NCI-H146 treated with DMSO at 0.1 percent for 48 hours (cell line): Measurements from ENCODE around the gene HMGCR.

Experiments
- DNase-seq: peaks from one replicate; lab custom pipeline; 2025; ENCODE audit not compliant: unreplicated experiment; lab: John Stamatoyannopoulos, UW

The HMGCR gene

GRCh38 chr5:75380099-75380498 is 43.1 kb downstream of the HMGCR start:
- no peak for DNase-seq

DNA sequence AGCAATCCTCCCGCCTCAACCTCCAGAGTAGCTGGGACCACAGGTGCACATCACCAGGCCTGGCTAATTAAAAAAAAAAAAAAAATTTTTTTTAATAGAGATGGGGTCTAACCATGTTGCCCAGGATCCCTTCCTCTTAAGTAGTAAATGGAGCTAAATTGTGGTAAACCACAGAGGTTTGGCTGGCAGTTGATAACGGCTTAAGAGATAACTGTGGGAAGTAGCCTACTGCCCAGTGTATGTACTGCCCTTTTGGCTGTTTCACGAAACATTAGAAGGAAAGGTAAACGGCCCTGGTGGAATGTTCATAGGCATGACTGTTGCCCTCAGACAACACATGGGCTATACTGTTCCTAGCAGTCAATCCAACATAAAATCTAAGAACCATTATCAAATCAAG is 44.4 kb downstream of the HMGCR start:
- DNase-seq: no peak

DNA sequence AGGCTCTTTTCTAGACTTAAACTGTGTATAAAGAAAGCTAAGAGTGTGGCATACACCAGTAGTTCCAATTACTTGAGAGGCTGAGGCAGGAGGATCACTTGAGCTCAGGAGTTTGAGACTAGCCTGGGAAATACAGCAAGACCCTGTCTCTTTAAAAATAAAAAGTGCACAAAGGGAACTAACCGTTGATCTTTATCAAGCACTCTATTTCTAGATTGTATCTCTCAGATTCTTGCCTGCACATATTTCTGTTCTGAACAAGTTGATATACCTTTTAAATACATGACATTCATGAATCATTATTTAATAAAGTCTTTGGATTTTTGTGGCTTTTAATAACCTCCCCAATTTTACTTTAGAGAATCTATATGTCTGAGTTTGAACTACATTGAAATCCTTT is 47.2 kb downstream of the HMGCR start:
- no peak for DNase-seq

DNA sequence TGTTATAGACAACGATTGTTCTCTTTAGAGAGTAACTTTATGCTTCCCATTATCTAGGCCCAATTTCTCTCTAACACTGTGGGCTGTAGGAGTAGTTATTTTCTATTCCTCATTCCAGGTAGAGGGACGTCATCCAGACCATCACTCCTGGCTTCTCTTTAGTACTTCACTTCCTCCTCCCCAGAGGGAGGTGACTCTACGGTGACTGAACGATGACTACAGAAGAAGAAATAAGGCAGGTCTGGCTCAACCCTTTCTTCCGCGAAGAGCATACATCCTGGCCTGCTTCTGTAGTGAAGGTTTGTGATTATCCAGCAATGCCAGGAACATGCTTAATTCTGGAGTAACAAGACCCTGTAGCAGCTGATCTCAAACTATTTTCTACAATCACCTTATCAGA is 50.8 kb downstream of the HMGCR start:
- no peak for DNase-seq

- DNase-seq: no peak
Observed at GRCh38 chr5:75389430-75389829, 52.4 kb downstream of the HMGCR start.

DNA sequence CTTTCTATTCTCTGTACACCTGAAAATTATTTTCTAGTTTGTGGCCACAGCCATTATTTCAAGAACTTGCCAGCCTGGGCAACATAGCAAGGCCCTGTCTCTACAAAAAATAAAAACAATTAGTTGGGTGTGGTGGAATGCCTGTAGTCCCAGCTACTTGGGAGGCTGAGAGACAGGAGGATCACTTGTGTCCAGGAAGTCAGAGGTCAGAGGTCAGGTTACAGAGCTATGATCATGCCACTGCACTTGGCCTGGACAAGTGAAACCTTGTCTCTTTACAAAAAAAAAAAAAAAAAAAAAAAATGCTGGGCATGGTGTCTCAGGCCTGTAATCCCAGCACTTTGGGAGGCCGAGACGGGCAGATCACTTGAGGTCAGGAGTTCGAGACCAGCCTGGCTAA is 58.3 kb downstream of the HMGCR start:
- DNase-seq: no peak

DNA sequence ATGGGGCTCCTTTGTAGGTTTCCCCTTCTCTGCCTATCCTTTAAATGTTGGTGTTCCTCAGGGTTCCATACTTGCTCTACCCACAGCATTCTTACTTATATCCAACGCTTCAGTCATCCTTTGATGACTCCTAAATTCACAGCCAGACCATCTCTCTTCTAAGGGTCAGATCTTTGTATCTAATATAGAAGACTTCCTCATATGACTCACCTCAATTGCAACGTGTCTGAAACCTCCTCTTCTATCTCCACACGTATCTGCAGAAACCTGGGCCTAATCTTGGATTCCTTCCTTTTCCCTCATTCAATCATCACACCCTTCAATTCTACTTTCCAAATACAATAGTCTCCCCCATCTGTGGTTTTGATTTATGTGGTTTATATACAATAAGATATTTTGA is 68.3 kb downstream of the HMGCR start:
- no peak for DNase-seq
